ENCODE measurements around the gene TES.

TES gene

GRCh38 chr7:116176226-116176625, 34.1 kb upstream of the TES start:
- H3K9me3 ChIP-seq (ENCODE audit: control insufficient read depth, low read length) = no peaks in the 10 kb centered on the region
- H3K4me1 ChIP-seq = no peaks in the 10 kb centered on the region
- no peaks in the 10 kb centered on the region for H3K27me3 ChIP-seq (ENCODE audit: control insufficient read depth, insufficient read depth, low read length)
- no peak overlapping the region for H2AFZ ChIP-seq
- no peak for TF ChIP-seq CTCF (IDR thresholded peaks at IDR 0.05)
- H3K36me3 ChIP-seq (ENCODE audit: control insufficient read depth, insufficient read depth, low read length) = no peaks in the 10 kb centered on the region
- H3K4me2 ChIP-seq (ENCODE audit: low read length) = no peak overlapping the region
- H3K4me3 ChIP-seq (ENCODE audit: low read depth, low read length) = no peak overlapping the region
- no peak overlapping the region for H3K27ac ChIP-seq
- H3K79me2 ChIP-seq = no peaks in the 10 kb centered on the region
- no peak overlapping the region for H3K9ac ChIP-seq

- Histone ChIP-seq H3K27ac (no peak overlapping the region), H3K36me3 (ENCODE audit: control insufficient read depth, insufficient read depth, low read length) (no peaks in the 10 kb centered on the region), H3K4me3 (ENCODE audit: low read depth, low read length) (no peak overlapping the region), H3K9ac (no peak overlapping the region), H2AFZ (no peak overlapping the region), H3K79me2 (no peaks in the 10 kb centered on the region), H3K4me2 (ENCODE audit: low read length) (no peak overlapping the region), H3K9me3 (ENCODE audit: control insufficient read depth, low read length) (no peaks in the 10 kb centered on the region), H3K27me3 (ENCODE audit: control insufficient read depth, insufficient read depth, low read length) (no peaks in the 10 kb centered on the region), H3K4me1 (no peaks in the 10 kb centered on the region)
- TF ChIP-seq CTCF (IDR thresholded peaks at IDR 0.05) = no peak
Measured at GRCh38 chr7:116177009-116177408, 33.3 kb upstream of the TES start.

GRCh38 chr7:116180302-116180701, 30.0 kb upstream of the TES start:
- Histone ChIP-seq H3K79me2 (no peaks in the 10 kb centered on the region), H3K27ac (no peak overlapping the region), H3K4me3 (ENCODE audit: low read depth, low read length) (no peak overlapping the region), H2AFZ (no peak overlapping the region), H3K27me3 (ENCODE audit: control insufficient read depth, insufficient read depth, low read length) (no peaks in the 10 kb centered on the region), H3K9me3 (ENCODE audit: control insufficient read depth, low read length) (no peaks in the 10 kb centered on the region), H3K9ac (no peak overlapping the region), H3K4me1 (no peaks in the 10 kb centered on the region), H3K36me3 (ENCODE audit: control insufficient read depth, insufficient read depth, low read length) (no peaks in the 10 kb centered on the region), H3K4me2 (ENCODE audit: low read length) (no peak overlapping the region)
- TF ChIP-seq CTCF (IDR thresholded peaks at IDR 0.05) = peak; percentile 83

- no peaks in the 10 kb centered on the region for H3K36me3 ChIP-seq (ENCODE audit: control insufficient read depth, insufficient read depth, low read length)
- H3K4me3 ChIP-seq (ENCODE audit: low read depth, low read length) = no peak overlapping the region
- no peak overlapping the region for H3K9ac ChIP-seq
- no peaks in the 10 kb centered on the region for H3K79me2 ChIP-seq
- no peak for TF ChIP-seq CTCF (IDR thresholded peaks at IDR 0.05)
- no peak overlapping the region for H2AFZ ChIP-seq
- H3K9me3 ChIP-seq (ENCODE audit: control insufficient read depth, low read length) = no peaks in the 10 kb centered on the region
- no peak overlapping the region for H3K4me2 ChIP-seq (ENCODE audit: low read length)
- no peaks in the 10 kb centered on the region for H3K27me3 ChIP-seq (ENCODE audit: control insufficient read depth, insufficient read depth, low read length)
- no peak overlapping the region for H3K27ac ChIP-seq
- H3K4me1 ChIP-seq = no peaks in the 10 kb centered on the region
Measured at GRCh38 chr7:116182023-116182422, 28.3 kb upstream of the TES start.

GRCh38 chr7:116185450-116185849, 24.9 kb upstream of the TES start:
- no peak overlapping the region for H3K27ac ChIP-seq
- H3K27me3 ChIP-seq (ENCODE audit: control insufficient read depth, insufficient read depth, low read length) = no peaks in the 10 kb centered on the region
- no peak overlapping the region for H3K4me2 ChIP-seq (ENCODE audit: low read length)
- no peaks in the 10 kb centered on the region for H3K4me1 ChIP-seq
- no peaks in the 10 kb centered on the region for H3K79me2 ChIP-seq
- no peaks in the 10 kb centered on the region for H3K36me3 ChIP-seq (ENCODE audit: control insufficient read depth, insufficient read depth, low read length)
- no peak overlapping the region for H2AFZ ChIP-seq
- TF ChIP-seq CTCF (IDR thresholded peaks at IDR 0.05) = no peak
- H3K9ac ChIP-seq = no peak overlapping the region
- H3K9me3 ChIP-seq (ENCODE audit: control insufficient read depth, low read length) = no peaks in the 10 kb centered on the region
- no peak overlapping the region for H3K4me3 ChIP-seq (ENCODE audit: low read depth, low read length)

All from parathyroid adenoma (tissue), 2 donors.